Lower leg skin (tissue), 3 donors: ENCODE data around the gene POPDC2.
"Not testable (repeated sequence)": the region's sequence is repeated elsewhere in the genome, so short reads cannot be mapped to it uniquely, and the experiment has no call there.

Experiments used
- CTCF ChIP-seq, 3 donors: fragments of 450-650 bp; IDR thresholded peaks; one replicate each; pipeline ENCODE4 v1.5.1; 2016; ENCODE audit warnings: antibody characterized with exemption in 3 of 3, mild to moderate bottlenecking in 3 of 3, moderate library complexity in 2 of 3
- POLR2A ChIP-seq, 2 donors: fragments of 450-650 bp; IDR thresholded peaks; one replicate each; pipeline ENCODE4 v1.6.1; 2016 to 2017; ENCODE audit warnings: antibody characterized with exemption in 2 of 2, mild to moderate bottlenecking in 1 of 2, moderate library complexity in 1 of 2

DNA sequence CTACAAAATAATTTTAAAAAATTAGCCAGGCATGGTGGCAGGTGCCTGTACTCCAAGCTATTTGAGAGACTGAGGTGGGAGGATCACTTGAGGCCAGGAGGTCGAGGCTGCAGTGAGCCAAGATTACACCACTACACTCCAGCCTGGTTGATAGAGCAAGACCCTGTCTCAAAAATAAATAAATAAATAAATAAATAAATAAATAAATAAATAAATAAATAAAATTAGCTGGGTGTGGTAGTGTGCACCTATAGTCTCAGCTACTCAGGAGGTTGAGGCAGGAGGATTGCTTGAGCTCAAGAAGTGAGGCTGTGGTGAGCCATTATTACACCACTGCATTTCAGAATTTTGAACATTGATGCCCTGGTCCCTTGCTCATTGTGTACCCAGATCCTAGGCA is 65.5 kb downstream of the POPDC2 start:
- not testable (repeated sequence) for TF ChIP-seq POLR2A, CTCF (IDR thresholded peaks at IDR 0.05)
